H1 (cell line): ENCODE data around the gene BLOC1S4. TPM values are rescaled to one million over a fixed set of nuclear protein-coding genes. Genes with fewer than 3 reads are reported as not detected.

Source experiments
- CTCF ChIA-PET: fragments of 300-600 bp; sonication (Branson Sonifier 250); formaldehyde crosslinking; loops from one replicate; lab custom pipeline; 2021; ENCODE audit not compliant: partially characterized antibody; lab: Charles Lee
- POLR2A ChIA-PET: fragments of 300-600 bp; sonication (Branson Sonifier 250); formaldehyde crosslinking; loops from one replicate; lab custom pipeline; 2021; ENCODE audit warnings: inconsistent platforms; ENCODE audit not compliant: partially characterized antibody; lab: Charles Lee
- DNase-seq, 2 experiments: peaks; one replicate each; pipeline versions ENCODE4 v3.0.0 to v3.0.0-alpha.2; 2010 to 2022; ENCODE audit warnings: low spot score in 2 of 2, low read depth in 1 of 2, mixed read lengths in 1 of 2
- FAIRE-seq: peaks from 2 replicates; lab custom pipeline; 2011; peaks lifted over from hg19 to GRCh38; lab: Jason Lieb, UNC
- H2AFZ ChIP-seq: 2 replicates; pipeline ENCODE4 v1.8.1; 2012; ENCODE audit warnings: low read length, inconsistent platforms
- H2AK5ac ChIP-seq: 2 replicates; pipeline ENCODE4 v1.6.1; 2013; ENCODE audit warnings: low read depth, low read length
- H2BK120ac ChIP-seq: replicated peaks from 2 replicates; pipeline ENCODE3; 2013; ENCODE audit warnings: low read depth, low read length, inconsistent platforms
- H2BK12ac ChIP-seq: 2 replicates; pipeline ENCODE4 v1.6.1; 2013; ENCODE audit warnings: low read depth, low read length
- H2BK15ac ChIP-seq: 2 replicates; pipeline ENCODE4 v1.6.1; 2013; ENCODE audit warnings: low read length
- H2BK20ac ChIP-seq: 2 replicates; pipeline ENCODE4 v1.6.1; 2013; ENCODE audit warnings: low read length
- H2BK5ac ChIP-seq: 2 replicates; pipeline ENCODE4 v1.6.1; 2013; ENCODE audit warnings: low read depth, low read length
- H3K14ac ChIP-seq: 2 replicates; pipeline ENCODE4 v1.6.1; 2013; ENCODE audit warnings: inconsistent platforms; ENCODE audit not compliant: insufficient read length
- H3K18ac ChIP-seq: 2 replicates; pipeline ENCODE4 v1.6.1; 2013; ENCODE audit warnings: low read length; ENCODE audit errors: extremely low read depth
- H3K23ac ChIP-seq: 2 replicates; pipeline ENCODE4 v1.6.1; 2013; ENCODE audit warnings: inconsistent platforms; ENCODE audit not compliant: insufficient read length
- H3K23me2 ChIP-seq: 2 replicates; pipeline ENCODE4 v1.6.1; 2013; ENCODE audit warnings: low read depth, low read length
- H3K27ac ChIP-seq: 2 replicates; pipeline ENCODE4 v1.6.1; 2011; ENCODE audit warnings: low read depth, low read length, inconsistent platforms
- H3K27me3 ChIP-seq, 4 experiments: replicated peaks in 1 of 4; 1 replicate in 1 of 4; 2 replicates in 3 of 4; pipeline versions ENCODE4 v1.6.1 to v1.8.1; 2011 to 2013; ENCODE audit warnings: low read length in 3 of 4, mild to moderate bottlenecking in 3 of 4, inconsistent platforms in 2 of 4, mixed read lengths in 2 of 4, moderate library complexity in 1 of 4; ENCODE audit not compliant: control insufficient read depth in 3 of 4, insufficient read depth in 3 of 4; ENCODE audit errors: extremely low read depth in 1 of 4
- H3K36me3 ChIP-seq, 4 experiments: 2 replicates each; pipeline versions ENCODE4 v1.6.1 to v1.8.1; 2011 to 2013; ENCODE audit warnings: mild to moderate bottlenecking in 4 of 4, low read length in 3 of 4, moderate library complexity in 2 of 4, control low read depth in 1 of 4, inconsistent platforms in 1 of 4; ENCODE audit not compliant: insufficient read depth in 4 of 4, control insufficient read depth in 2 of 4
- H3K4ac ChIP-seq: replicated peaks from 2 replicates; pipeline ENCODE3; 2013; ENCODE audit warnings: low read length, low read depth, mixed read lengths, inconsistent platforms; ENCODE audit not compliant: insufficient read length
- H3K4me1 ChIP-seq, 4 experiments: replicated peaks in 1 of 4; 1 replicate in 1 of 4; 2 replicates in 3 of 4; pipeline versions ENCODE4 v1.6.1 to v1.8.1; 2011 to 2013; ENCODE audit warnings: low read length in 3 of 4, inconsistent platforms in 2 of 4, mixed read lengths in 1 of 4; ENCODE audit not compliant: insufficient read depth in 4 of 4, control insufficient read depth in 3 of 4
- H3K4me2 ChIP-seq, 2 experiments: 2 replicates each; pipeline versions ENCODE4 v1.6.1 to v1.8.1; 2011 to 2013; ENCODE audit warnings: low read depth in 2 of 2, low read length in 2 of 2, control low read depth in 1 of 2, inconsistent platforms in 1 of 2, mild to moderate bottlenecking in 1 of 2; ENCODE audit not compliant: insufficient read depth in 1 of 2
- H3K4me3 ChIP-seq, 4 experiments: fragments of 200-600, 300-600 bp in 1 of 4; sonication (generic), shearing (Covaris generic), sonication (Bioruptor Twin) in 1 of 4; 2 replicates each; pipeline versions ENCODE4 v1.5.1 to v1.8.1; 2011 to 2016; ENCODE audit warnings: low read length in 4 of 4, low read depth in 3 of 4, control low read depth in 2 of 4, inconsistent platforms in 2 of 4, mild to moderate bottlenecking in 2 of 4, mixed read lengths in 1 of 4, moderate library complexity in 1 of 4; ENCODE audit not compliant: insufficient read depth in 2 of 4; ENCODE audit errors: extremely low read depth in 1 of 4
- H3K56ac ChIP-seq: replicated peaks from 2 replicates; pipeline ENCODE3; 2013; ENCODE audit warnings: low read depth, mild to moderate bottlenecking, mixed read lengths, low read length, inconsistent platforms; ENCODE audit not compliant: insufficient read length
- H3K79me1 ChIP-seq: 2 replicates; pipeline ENCODE4 v1.6.1; 2013; ENCODE audit warnings: low read depth, low read length, control low read depth
- H3K79me2 ChIP-seq, 2 experiments: 2 replicates each; pipeline versions ENCODE4 v1.6.1 to v1.8.1; 2012 to 2013; ENCODE audit warnings: low read length in 2 of 2, mild to moderate bottlenecking in 2 of 2, inconsistent platforms in 1 of 2; ENCODE audit not compliant: insufficient read depth in 2 of 2, control insufficient read depth in 1 of 2
- H3K9ac ChIP-seq, 4 experiments: replicated peaks in 1 of 4; 1 replicate in 1 of 4; 2 replicates in 3 of 4; pipeline versions ENCODE4 v1.6.1 to v1.8.1; 2011 to 2013; ENCODE audit warnings: low read depth in 3 of 4, low read length in 3 of 4, control low read depth in 2 of 4, mild to moderate bottlenecking in 2 of 4, moderate library complexity in 2 of 4, inconsistent platforms in 1 of 4; ENCODE audit errors: extremely low read depth in 1 of 4
- H3K9me3 ChIP-seq, 2 experiments: 2 replicates each; pipeline versions ENCODE4 v1.6.1 to v1.8.1; 2012 to 2013; ENCODE audit warnings: mild to moderate bottlenecking in 2 of 2, moderate library complexity in 2 of 2, control low read depth in 1 of 2, inconsistent platforms in 1 of 2, low read depth in 1 of 2, low read length in 1 of 2, mixed read lengths in 1 of 2; ENCODE audit not compliant: insufficient read depth in 2 of 2
- H4K20me1 ChIP-seq, 2 experiments: replicated peaks in 1 of 2; 2 replicates each; pipeline versions ENCODE3 to v1.8.1; 2011 to 2013; ENCODE audit warnings: inconsistent platforms in 2 of 2, low read length in 2 of 2, mild to moderate bottlenecking in 1 of 2; ENCODE audit not compliant: insufficient read depth in 2 of 2, control insufficient read depth in 1 of 2
- H4K5ac ChIP-seq: 2 replicates; pipeline ENCODE4 v1.6.1; 2013; ENCODE audit warnings: low read length, low read depth, mixed read lengths, inconsistent platforms; ENCODE audit not compliant: insufficient read length
- H4K8ac ChIP-seq: 2 replicates; pipeline ENCODE4 v1.8.0; 2013; ENCODE audit warnings: mild to moderate bottlenecking, moderate library complexity, low read length, inconsistent platforms; ENCODE audit not compliant: insufficient read depth; ENCODE audit errors: extremely low read depth
- H4K91ac ChIP-seq: replicated peaks from 2 replicates; pipeline ENCODE3; 2013; ENCODE audit warnings: low read length, mixed read lengths, inconsistent platforms; ENCODE audit not compliant: insufficient read length
- BCL11A ChIP-seq, 2 experiments: IDR thresholded peaks; one replicate each; pipeline ENCODE4 v1.6.1; 2011; ENCODE audit warnings: low read depth in 2 of 2, low read length in 2 of 2, mild to moderate bottlenecking in 2 of 2
- CHD1 ChIP-seq: IDR thresholded peaks from 2 replicates; pipeline ENCODE4 v1.6.1; 2012; ENCODE audit warnings: low read depth, low read length, improper control_type of control experiment
- CREB1 ChIP-seq: IDR thresholded peaks from 2 replicates; pipeline ENCODE4 v1.6.1; 2012; ENCODE audit warnings: inconsistent platforms
- EGR1 ChIP-seq: IDR thresholded peaks from 2 replicates; pipeline ENCODE4 v1.6.1; 2011; ENCODE audit warnings: low read depth, low read length, borderline replicate concordance
- EP300 ChIP-seq, 2 experiments: IDR thresholded peaks; 1 replicate in 1 of 2; 2 replicates in 1 of 2; pipeline ENCODE4 v1.6.1; 2011 to 2012; ENCODE audit warnings: low read depth in 2 of 2, low read length in 2 of 2, mild to moderate bottlenecking in 2 of 2, borderline replicate concordance in 1 of 2, inconsistent platforms in 1 of 2, moderate library complexity in 1 of 2
- GABPA ChIP-seq: IDR thresholded peaks from 2 replicates; pipeline ENCODE4 v1.6.1; 2011; ENCODE audit warnings: mild to moderate bottlenecking, low read length, moderate library complexity, borderline replicate concordance; ENCODE audit not compliant: insufficient read depth
- HDAC6 ChIP-seq: IDR thresholded peaks from one replicate; pipeline ENCODE4 v1.7.1; 2012; ENCODE audit warnings: low read depth, mild to moderate bottlenecking, inconsistent platforms, low read length, moderate library complexity
- NRF1 ChIP-seq: IDR thresholded peaks from 2 replicates; pipeline ENCODE4 v1.6.1; 2011; ENCODE audit warnings: mild to moderate bottlenecking, low read depth, low read length, improper control_type of control experiment
- SIN3A ChIP-seq, 2 experiments: IDR thresholded peaks in 1 of 2; conservative IDR thresholded peaks in 1 of 2; 2 replicates each; pipeline ENCODE4 v1.6.1; 2011 to 2012; ENCODE audit warnings: low read length in 2 of 2, improper control_type of control experiment in 1 of 2, low read depth in 1 of 2, mild to moderate bottlenecking in 1 of 2
- SIX5 ChIP-seq: IDR thresholded peaks from 2 replicates; pipeline ENCODE4 v1.6.1; 2011; ENCODE audit warnings: mild to moderate bottlenecking, low read depth, low read length
- SP2 ChIP-seq: IDR thresholded peaks from 2 replicates; pipeline ENCODE4 v1.6.1; 2012; ENCODE audit warnings: mild to moderate bottlenecking, low read length, inconsistent platforms
- SRF ChIP-seq: IDR thresholded peaks from 2 replicates; pipeline ENCODE4 v1.6.1; 2011; ENCODE audit warnings: mild to moderate bottlenecking, low read depth, low read length, moderate library complexity
- TAF7 ChIP-seq: optimal IDR thresholded peaks from 2 replicates; pipeline ENCODE3; 2011; ENCODE audit warnings: low read depth, mild to moderate bottlenecking, inconsistent platforms, low read length, moderate library complexity, borderline replicate concordance
- WGBS, 2 experiments: shearing (Covaris generic) in 1 of 2; methylation state at CpG; one replicate each; pipeline versions ENCODE4 v1.1.6 to v1.1.7; 2013 to 2015; ENCODE audit warnings: low lambda C conversion rate in 2 of 2, mixed read lengths in 2 of 2, inconsistent platforms in 1 of 2, low coverage in 1 of 2, missing lambda C conversion rate in 1 of 2; ENCODE audit not compliant: insufficient replicate concordance in 2 of 2, insufficient coverage in 1 of 2, insufficient read length in 1 of 2; ENCODE audit errors: extremely low coverage in 1 of 2, missing lambda C conversion rate in 1 of 2; 5-methylcytosine and 5-hydroxymethylcytosine counted together
- polyA plus RNA-seq, 7 experiments: library from polyadenylated mRNA; depleted of rRNA in 3 of 7; stranded (reverse) in 5 of 7; unstranded in 2 of 7; fragments of >200 nt in 5 of 7; fragments of 200-250 nt in 2 of 7; gene quantifications; 1 replicate in 5 of 7; 2 replicates in 1 of 7; 4 replicates in 1 of 7; pipeline versions ENCODE4 v1.2.1 to v1.2.3, GENCODE V29; 2011 to 2013; ENCODE audit warnings: missing spikeins in 2 of 7, mixed read lengths in 2 of 7
- total RNA-seq: library from RNA; stranded (reverse); fragmentation: NEBNext Ultra II Directional; extraction: Animal tissue kit (Norgen Biotek cat#: 25700); gene quantifications from 2 replicates; pipeline ENCODE4 v1.2.1, GENCODE V29; 2021

BLOC1S4 gene
- total and polyA plus RNA-seq, 2 of the 8 experiments (the other 6 are each of a cell fraction or from before 2014, with no cell fraction given) = 19.1 to 27.8 TPM

DNA sequence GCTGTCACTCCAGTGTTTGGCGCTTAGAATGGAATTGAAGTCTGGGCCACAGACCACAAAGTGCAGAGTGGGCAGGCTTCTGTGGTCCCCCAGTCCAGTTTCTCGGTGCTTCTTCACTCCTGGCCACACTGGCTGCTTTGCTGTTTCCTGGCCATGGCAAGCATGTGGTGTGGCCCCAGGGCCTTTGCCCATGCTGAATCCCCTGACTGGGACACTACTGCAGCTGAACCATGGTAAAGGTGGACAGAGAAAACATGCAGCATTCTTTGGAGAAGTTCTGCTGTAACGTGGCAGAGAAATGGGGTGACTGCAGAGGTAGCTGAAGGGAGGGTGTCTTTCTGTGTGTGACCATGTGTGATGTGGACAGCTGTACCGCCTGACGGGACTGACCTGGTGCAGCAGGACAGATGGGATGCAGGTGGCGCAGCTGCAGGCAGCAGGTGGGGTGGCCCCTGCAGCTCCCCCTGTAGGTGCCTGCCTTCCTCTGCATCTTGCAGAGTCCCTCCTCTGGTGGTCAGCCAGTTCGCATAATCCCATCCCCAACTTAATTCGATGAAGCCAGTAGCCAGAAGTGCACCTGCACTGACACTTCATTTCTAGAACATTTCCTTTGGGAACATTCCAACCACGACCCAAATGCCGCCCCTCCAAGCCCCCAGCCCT is 35.5 kb upstream of the BLOC1S4 start:
- Histone ChIP-seq H2BK20ac (no peak overlapping the region), H3K14ac (no peak overlapping the region), H3K79me1 (peaks cover 12% of the 10 kb centered on the region), H2BK12ac (no peak overlapping the region), H3K4ac (no peak overlapping the region), H3K4me3 (no peak overlapping the region), H2AFZ (no peak overlapping the region), H3K9ac (no peak overlapping the region), H3K23me2 (no peaks in the 10 kb centered on the region), H3K36me3 (peaks cover 7 to 13% (median 9%) of the 10 kb centered on the region in 4 experiments; a peak in 6 of 8 replicates), H2BK15ac (no peak overlapping the region), H4K20me1 (peaks cover 17 to 24% of the 10 kb centered on the region in 2 experiments), H4K91ac (no peak overlapping the region), H3K23ac (no peak overlapping the region), H3K56ac (no peak overlapping the region), H3K27ac (no peak overlapping the region), H3K27me3 (no peaks in the 10 kb centered on the region), H4K8ac (no peak overlapping the region), H3K4me1 (peaks cover 0 to 5% (median 1%) of the 10 kb centered on the region in 4 experiments; a peak in 3 of 7 replicates), H3K79me2 (peaks cover 0 to 21% of the 10 kb centered on the region in 2 experiments; a peak in 2 of 4 replicates), H2BK5ac (no peak overlapping the region), H3K4me2 (no peak overlapping the region), H3K9me3 (no peaks in the 10 kb centered on the region), H3K18ac (no peak overlapping the region), H2AK5ac (no peak overlapping the region), H2BK120ac (no peak overlapping the region), H4K5ac (no peak overlapping the region)
- 80% methylated on average over 10 of the region's 10 CpGs; no CpG with 5 or more reads in 1 of the 2 experiments for WGBS, 2 experiments
- DNase-seq (peak in 1 of 2 experiments; percentile 70), FAIRE-seq (no peak)
- POLR2A ChIA-PET = interaction anchor here (0.9 to 1.7 kb wide), 5 partner anchors 9 to 40 kb away, joined by 3 to 7 read pairs (median 3); partner anchors contain the start of gene MRFAP1
- CTCF ChIA-PET = interaction anchor here (0.5 to 3.7 kb wide), 29 partner anchors 9 to 947 kb away, joined by 3 to 37 read pairs (median 4); partner anchors contain the start of gene S100P
- TF ChIP-seq SRF (no peak), SIN3A (conservative IDR thresholded peaks at IDR 0.05 in 1 of 2, IDR thresholded peaks at IDR 0.05 in 1 of 2; ENCODE audit: low read depth in 1 of 2, low read length in 2 of 2) (0 out of 4 replicates have a peak, but pooled peaks of 1 of the 2 experiments have one; percentile 39), SP2 (no peak), CREB1 (no peak), EP300 (IDR thresholded peaks at IDR 0.05; ENCODE audit: borderline replicate concordance in 1 of 2, low read depth in 2 of 2, low read length in 2 of 2) (peak in 1 of 2 experiments; percentile 14; a peak in 1 of 3 replicates), HDAC6 (no peak), EGR1 (no peak), CHD1 (no peak), NRF1 (no peak), TAF7 (no peak), GABPA (no peak), SIX5 (no peak), BCL11A (IDR thresholded peaks at IDR 0.05; ENCODE audit: low read depth in 2 of 2, low read length in 2 of 2) (no peak)
